Myocyte (in vitro differentiated cells): ENCODE results near the gene IMMP2L. TPM values are rescaled to one million over a fixed set of nuclear protein-coding genes. Genes with fewer than 3 reads are reported as not detected.
A peak's percentile ranks its signal among the peaks of the same experiment; 100 is the strongest.
"Not testable (repeated sequence)": the region's sequence is repeated elsewhere in the genome, so short reads cannot be mapped to it uniquely, and the experiment has no call there.

ENCODE experiments used
- DNase-seq: peaks from one replicate; pipeline ENCODE4 v3.0.0-alpha.2; 2012; ENCODE audit warnings: low read depth
- total RNA-seq: library from RNA; depleted of rRNA; stranded (reverse); fragments of >200 nt; gene quantifications from 2 replicates; pipeline ENCODE4 v1.2.3, GENCODE V29; 2014

The IMMP2L gene
- total RNA-seq, 1 donor from 2014 or later = 12.8 TPM

DNA sequence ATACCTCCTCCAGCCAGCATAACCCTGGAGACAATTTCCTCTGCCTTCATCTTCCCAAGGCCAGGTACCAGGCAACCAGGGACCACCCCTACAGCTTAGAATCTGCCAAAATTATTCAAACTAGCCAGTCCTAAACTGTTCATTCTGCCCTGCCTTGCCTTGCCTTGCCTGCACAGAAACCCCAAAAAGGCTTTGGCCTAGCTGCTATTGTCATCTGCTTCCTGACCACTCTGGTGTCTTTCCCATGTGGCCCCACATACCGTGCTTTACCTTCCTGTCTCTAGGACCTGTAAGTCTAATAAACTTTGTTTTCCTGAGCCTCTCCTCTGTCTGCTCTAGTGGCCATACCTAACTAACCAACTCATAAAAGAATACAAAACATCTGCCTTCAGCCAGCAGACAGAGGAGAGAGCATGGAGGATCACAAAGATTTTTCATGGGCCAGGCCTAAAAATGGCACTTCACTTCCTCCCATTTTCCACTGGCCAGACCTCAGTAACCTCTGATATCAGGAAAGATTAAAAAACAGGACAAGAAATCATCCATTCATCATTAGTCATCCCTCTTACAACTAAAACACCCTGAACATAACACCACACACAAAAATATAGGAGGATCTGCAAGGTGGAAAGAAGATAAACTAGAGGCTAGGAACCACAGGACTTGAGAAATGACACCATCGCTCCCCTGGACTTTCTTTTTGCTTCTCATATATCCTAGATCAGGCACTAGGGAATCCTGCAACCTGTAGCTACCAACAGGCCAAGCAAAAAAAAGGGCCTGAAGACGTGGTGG is 51.5 kb downstream of the IMMP2L start:
- no peak for DNase-seq

- DNase-seq = no peak
Observed at GRCh38 chr7:111510062-111510461, 52.2 kb downstream of the IMMP2L start.

- DNase-seq = no peak
Observed at GRCh38 chr7:111509288-111509687, 53.0 kb downstream of the IMMP2L start.

- DNase-seq = no peak
Observed at GRCh38 chr7:111508387-111508786, 53.9 kb downstream of the IMMP2L start.

GRCh38 chr7:111505422-111505821 is 56.9 kb downstream of the IMMP2L start:
- DNase-seq = not testable (repeated sequence)

- not testable (repeated sequence) for DNase-seq
Observed at GRCh38 chr7:111501799-111502198, 60.5 kb downstream of the IMMP2L start.

DNA sequence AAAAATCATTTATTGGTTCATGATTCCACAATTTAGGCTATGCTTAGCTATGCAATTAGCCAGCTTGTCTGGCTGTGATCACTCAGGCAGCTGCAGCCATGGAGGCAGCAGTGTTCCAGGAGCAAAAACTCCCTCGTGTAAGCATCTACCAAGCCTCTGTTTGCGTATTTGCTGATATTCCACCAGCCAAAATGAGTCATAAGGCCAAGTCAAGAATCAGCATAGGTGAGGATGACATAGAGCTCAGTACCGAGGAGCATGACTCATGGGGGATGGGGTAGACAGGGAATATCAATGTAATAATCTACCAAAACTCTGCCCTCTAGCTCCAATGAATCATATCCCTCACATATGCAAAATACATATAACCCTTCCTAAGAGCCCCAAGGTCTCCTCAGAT is 63.3 kb downstream of the IMMP2L start:
- DNase-seq = peak; percentile 18

DNA sequence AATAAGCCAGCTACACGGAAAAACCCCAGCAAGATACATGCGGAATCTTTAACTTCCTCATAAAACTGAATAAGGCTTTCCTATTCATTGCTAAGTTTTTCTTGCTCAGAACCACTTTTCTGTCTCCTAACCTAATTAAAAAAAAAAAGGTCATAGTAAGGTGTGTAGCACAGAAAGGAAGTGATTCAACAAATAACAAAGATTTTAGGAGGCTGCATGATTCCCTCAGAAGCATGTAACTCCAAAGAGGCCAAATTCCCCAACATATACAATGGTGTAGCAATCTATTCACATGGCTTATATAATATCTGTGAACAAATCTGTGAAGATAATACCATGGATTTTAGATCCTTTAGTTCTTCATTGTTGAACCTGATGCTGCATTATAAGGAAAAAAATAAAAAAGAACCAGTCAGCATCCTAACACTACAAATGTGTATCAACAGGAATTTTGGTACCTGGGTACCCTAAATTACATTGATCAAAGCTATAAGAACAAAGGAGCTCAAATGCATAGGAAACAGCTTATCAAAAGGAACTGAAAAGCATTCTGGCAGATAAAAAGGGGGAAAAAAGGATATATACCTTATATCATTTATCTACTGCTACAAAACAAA is 63.8 kb downstream of the IMMP2L start:
- DNase-seq = no peak

DNA sequence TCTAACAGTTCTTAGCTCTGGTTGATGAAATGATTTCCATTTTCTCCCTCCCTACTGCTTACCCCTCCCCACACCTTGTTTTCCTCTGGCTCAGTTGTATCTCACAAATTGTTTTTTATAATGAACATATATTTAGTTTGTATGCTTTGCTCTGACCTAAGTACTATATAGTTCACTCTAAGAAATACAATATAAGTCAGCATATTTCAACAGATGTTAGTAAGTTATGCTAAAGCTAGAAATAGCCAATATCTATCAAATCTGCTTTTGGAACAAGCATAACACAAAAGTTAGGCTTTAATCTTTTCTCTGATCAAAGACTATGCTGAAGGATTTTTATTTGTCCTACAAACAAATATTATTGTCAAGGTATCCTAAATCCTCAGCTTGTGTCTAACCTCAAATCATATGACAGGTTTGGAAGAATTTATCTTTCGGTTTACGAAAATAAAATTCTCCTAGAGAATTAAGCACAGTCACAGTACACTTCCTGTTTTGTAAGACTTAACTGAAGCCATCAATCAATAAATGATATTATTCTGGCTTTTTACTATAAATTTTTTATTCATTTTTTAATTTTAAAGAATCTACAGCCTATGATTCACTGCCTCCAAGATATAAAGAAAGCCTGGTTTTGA is 67.0 kb downstream of the IMMP2L start:
- DNase-seq = no peak

DNA sequence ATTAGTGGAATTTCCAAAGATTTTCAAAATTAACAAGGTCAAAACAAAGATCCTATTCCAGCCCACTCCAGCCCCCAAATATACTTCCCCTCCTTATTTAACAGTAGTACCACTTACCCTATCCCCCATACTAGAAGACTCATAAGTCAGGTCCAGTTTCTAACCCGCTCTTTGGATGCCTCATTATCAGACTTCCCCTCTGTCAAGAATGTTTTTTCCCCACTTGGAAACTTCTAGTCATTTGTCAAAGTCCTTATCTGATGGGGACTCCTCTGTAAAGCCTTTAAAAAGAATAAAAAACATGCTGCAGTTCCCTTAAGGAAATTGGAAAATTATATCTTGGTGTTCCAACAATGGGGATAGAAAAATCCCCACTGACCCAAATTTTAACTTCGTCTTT is 70.1 kb downstream of the IMMP2L start:
- no peak for DNase-seq

DNA sequence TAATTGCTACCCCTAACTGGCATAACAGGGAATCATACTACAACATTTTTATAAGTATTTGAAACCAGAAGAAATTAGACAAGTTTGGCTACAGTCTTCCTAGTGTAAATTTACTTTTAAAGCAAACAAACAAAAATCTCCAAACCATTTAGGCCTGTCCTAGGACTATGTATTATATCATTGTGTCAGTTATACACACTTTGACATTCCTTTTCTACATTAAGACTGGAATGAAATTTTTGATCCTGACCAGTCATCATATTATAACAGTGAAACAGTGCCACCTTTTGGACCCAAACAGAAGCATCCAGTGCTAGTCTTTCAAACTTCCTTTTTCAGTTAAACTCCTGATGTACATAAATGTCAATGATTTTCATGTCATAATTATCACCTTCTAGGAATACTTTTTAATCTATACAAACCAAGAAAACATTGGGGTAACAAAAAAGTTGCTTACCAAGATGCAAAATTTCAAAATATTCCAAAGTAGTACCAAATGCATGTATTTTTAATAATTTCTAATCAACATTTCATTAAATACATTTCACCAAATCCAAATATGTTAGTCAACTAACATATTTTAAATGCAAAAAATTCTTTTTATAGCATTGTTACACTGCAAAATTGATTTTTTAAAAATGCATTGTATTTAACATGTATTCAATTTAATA is 75.7 kb downstream of the IMMP2L start:
- DNase-seq = peak; percentile 75

DNA sequence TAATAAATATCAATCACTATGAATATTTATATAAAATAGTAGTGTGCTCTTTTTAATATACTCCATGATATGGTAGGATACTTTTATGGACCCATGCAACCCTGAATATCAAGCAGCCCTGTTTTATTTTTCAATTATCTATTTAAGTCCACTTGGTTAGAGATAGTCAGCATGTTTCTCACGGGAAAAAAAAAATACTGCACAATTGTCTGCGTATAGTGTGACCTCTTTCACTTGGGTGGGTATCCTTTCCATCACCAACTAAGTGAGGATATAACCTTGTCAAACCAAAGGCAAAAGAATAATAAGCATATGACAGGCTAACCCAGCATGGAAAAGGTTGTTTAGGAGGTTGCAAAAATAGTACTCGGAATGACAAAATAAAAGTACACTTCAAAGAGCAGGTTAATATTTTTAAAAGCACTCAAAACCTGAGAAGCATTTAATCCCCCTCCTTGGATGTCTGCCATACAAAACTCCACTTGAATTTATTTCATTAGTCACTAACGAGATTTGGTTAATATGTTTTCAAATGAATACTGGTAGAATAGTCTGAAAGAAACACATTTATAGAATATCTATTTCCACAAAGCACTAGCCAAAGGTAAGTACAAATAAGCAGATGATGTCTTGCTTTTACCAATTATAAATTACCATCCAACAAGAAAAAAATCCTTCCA is 76.5 kb downstream of the IMMP2L start:
- DNase-seq = no peak

DNA sequence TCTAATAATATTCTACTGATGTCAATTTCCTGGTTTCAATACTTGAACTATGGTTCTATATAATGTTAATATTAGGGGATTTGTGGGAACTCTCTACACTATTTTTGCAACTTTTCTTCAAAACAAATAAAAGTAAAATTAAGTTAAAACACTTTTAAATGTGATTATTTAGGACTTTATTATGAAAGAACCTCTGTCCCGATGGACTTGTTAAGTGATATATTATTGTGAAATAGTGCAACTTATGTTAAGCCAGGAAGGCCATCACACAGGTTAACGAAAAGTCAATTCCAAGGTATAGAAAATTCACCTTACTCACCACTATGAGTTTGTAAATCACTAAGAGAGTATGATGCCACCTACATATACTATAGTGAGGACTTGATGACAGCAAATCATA is 79.2 kb downstream of the IMMP2L start:
- no peak for DNase-seq

GRCh38 chr7:111477462-111478225 is 84.6 kb downstream of the IMMP2L start:
- DNase-seq = no peak

- no peak for DNase-seq
Observed at GRCh38 chr7:111476586-111477293, 85.6 kb downstream of the IMMP2L start.

DNA sequence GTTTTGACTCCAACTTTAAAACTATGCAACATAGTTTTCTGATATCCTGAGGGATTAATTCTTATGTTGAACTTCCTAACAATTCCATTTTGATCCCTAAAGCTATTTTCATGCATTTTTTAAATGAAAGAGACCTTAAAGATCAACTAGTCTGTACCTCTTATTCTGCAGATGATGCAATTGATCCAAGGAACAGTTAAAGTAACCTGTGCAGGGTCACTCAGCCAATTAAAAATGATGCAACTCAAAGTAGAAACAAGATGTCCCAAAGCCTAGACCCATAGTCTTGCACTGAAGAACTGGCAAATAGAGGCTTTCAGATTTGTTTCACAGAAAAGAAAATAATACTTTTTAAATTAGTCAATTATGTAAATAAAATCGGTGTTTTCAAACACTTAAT is 86.3 kb downstream of the IMMP2L start:
- no peak for DNase-seq

- DNase-seq = no peak
Observed at GRCh38 chr7:111475419-111475748, 86.9 kb downstream of the IMMP2L start.

GRCh38 chr7:111474723-111475418 is 87.4 kb downstream of the IMMP2L start:
- no peak for DNase-seq

- DNase-seq = no peak
Observed at GRCh38 chr7:111473449-111474198, 88.7 kb downstream of the IMMP2L start.
